Loucy (cell line): ENCODE measurements around the gene METTL4.

Experiments
- CTCF ChIP-seq: fragments of 200-600 bp; sonication (generic); conservative IDR thresholded peaks from 2 replicates; pipeline ENCODE4 v1.5.1; 2014; ENCODE audit warnings: mild to moderate bottlenecking, antibody characterized with exemption, low read length
- EZH2phosphoT487 ChIP-seq: fragments of 200-600 bp; IDR thresholded peaks from 2 replicates; pipeline ENCODE4 v1.6.1; 2018; ENCODE audit warnings: antibody characterized with exemption, mild to moderate bottlenecking, moderate library complexity, borderline replicate concordance

- TF ChIP-seq CTCF: no peak
- TF ChIP-seq EZH2phosphoT487: no peak
Measured at GRCh38 chr18:2526329-2526728, 45.0 kb downstream of the METTL4 start.
